ENCODE data around the gene PDE4D.
A peak's percentile ranks its signal among the peaks of the same experiment; 100 is the strongest.

PDE4D gene

DNA sequence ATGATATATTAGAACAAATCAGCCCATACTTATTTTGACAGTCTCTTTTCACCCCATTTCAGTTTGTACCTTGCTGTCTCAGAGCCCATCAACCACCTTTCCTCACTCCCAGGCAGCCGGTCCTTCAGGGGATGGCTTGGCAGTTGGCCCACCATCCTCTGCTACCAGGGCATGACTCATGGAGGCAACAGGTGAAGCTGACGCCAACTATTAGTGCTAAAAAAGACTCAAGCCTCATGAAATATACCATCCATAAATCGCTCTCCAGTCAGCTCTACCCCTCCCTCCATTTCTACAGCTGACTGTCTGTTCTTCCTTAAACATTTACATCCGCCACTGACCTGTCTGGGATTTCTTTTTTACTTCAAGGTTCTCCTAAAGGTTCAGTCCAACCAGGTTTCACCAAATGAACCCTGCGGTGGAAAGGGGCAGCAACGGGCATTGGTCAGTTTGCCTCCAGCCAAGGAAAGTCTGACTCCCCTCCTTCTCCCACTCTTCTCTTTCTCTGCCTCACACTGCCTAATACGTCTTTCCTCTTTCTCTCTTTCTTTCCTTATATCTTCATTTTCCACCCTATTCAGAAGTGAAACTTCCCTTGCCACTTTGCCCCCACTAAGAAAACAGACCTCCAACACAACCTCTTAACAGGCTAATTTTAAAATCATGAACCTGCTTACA is 871.5 kb downstream of the PDE4D start:
- intact Hi-C loops (cut with DNase I; ENCODE audit: low total_unique reads) = no loop called here
- no peak overlapping the region for H3K27ac ChIP-seq

GRCh38 chr5:59021286-59021673 is 872.2 kb downstream of the PDE4D start:
- TF ChIP-seq, protein P1, sequence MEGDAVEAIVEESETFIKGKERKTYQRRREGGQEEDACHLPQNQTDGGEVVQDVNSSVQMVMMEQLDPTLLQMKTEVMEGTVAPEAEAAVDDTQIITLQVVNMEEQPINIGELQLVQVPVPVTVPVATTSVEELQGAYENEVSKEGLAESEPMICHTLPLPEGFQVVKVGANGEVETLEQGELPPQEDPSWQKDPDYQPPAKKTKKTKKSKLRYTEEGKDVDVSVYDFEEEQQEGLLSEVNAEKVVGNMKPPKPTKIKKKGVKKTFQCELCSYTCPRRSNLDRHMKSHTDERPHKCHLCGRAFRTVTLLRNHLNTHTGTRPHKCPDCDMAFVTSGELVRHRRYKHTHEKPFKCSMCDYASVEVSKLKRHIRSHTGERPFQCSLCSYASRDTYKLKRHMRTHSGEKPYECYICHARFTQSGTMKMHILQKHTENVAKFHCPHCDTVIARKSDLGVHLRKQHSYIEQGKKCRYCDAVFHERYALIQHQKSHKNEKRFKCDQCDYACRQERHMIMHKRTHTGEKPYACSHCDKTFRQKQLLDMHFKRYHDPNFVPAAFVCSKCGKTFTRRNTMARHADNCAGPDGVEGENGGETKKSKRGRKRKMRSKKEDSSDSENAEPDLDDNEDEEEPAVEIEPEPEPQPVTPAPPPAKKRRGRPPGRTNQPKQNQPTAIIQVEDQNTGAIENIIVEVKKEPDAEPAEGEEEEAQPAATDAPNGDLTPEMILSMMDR (IDR thresholded peaks at IDR 0.05) = no peak
- Histone ChIP-seq H3K27me3 (no peaks in the 10 kb centered on the region), H3K36me3 (peaks cover 0 to 3% (median 0%) of the 10 kb centered on the region in 3 donors), H3K4me3 (no peak overlapping the region), H3K4me1 (peaks cover 0 to 23% (median 4%) of the 10 kb centered on the region in 4 donors), H3K9me3 (no peaks in the 10 kb centered on the region), H3K27ac (no peak overlapping the region)
- intact Hi-C loops (cut with DNase I; ENCODE audit: low total_unique reads) = no loop called here
- DNase-seq = no peak

More for the DNA sequence above, 871.5 kb downstream of the PDE4D start:
- no peaks in the 10 kb centered on the region for H3K27me3 ChIP-seq
- H3K9me3 ChIP-seq = no peaks in the 10 kb centered on the region
- peaks cover 0 to 30% (median 4%) of the 10 kb centered on the region in 4 donors for H3K4me1 ChIP-seq
- TF ChIP-seq, protein P1 (IDR thresholded peaks at IDR 0.05) = no peak
- H3K36me3 ChIP-seq = peaks cover 0 to 3% (median 0%) of the 10 kb centered on the region in 3 donors
- no peak overlapping the region for H3K4me3 ChIP-seq
- peak in 1 of 2 donors; percentile 76 for DNase-seq

DNA sequence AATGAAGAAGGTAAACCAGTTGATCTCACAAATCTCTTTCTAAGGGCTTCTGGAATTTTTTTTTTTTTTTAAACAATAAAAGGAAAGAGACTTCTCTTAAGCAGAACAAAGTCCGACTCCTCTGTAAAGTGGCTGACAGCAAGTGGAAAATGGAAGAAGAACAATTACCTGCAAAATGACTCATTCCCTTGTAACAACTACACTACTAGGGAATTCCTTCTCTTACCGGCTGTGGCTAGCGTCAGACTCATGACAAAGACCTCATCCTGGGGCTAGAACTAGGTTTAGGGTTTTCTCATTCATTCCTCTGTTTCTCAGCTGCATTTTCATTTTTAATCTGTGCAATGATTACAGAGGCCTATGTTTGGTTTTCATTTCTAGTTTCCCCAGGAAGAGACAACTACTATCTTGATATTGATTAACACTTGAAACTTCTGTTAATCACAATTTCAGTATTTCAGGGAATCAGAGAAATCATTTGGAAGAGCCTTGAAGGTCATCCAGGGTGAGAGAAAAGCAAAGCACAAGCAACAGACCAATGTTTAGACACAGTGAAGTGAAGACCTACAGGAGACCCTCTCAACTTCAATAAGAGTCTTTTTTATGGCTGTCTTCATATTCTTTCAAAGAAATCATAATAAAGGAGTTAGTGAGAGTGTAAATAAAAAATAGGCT is 872.8 kb downstream of the PDE4D start:
- Histone ChIP-seq H3K27me3 (no peaks in the 10 kb centered on the region), H3K9me3 (peaks cover 0 to 2% (median 0%) of the 10 kb centered on the region in 3 donors), H3K27ac (no peak overlapping the region), H3K4me3 (no peak overlapping the region), H3K4me1 (peaks cover 0 to 17% (median 2%) of the 10 kb centered on the region in 4 donors), H3K36me3 (peaks cover 0 to 3% (median 0%) of the 10 kb centered on the region in 3 donors)
- no peak for DNase-seq
- TF ChIP-seq, protein P1 (IDR thresholded peaks at IDR 0.05) = no peak
- intact Hi-C loops (cut with DNase I; ENCODE audit: low total_unique reads) = no loop called here

DNA sequence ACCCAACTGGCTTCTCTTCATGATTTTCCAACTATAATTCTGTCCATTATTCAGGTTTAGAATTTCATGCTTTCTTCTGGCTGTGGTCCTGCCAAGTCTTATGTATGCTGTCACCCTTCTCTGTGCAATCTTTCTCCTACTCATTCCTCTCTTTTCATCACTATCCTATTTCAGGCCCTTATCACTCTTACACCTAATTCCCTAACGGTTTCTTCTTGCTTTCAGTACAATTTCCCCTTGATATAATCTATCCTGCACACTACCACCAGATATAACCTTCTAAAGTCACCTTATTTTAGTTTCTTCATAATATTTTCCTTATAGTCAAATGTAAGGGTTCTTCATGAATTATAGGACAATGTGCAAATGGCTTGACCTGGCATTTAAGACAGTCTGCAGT is 874.4 kb downstream of the PDE4D start:
- Histone ChIP-seq H3K4me3 (no peak overlapping the region), H3K36me3 (peaks cover 0 to 3% (median 0%) of the 10 kb centered on the region in 3 donors), H3K9me3 (peaks cover 0 to 4% (median 0%) of the 10 kb centered on the region in 3 donors), H3K27me3 (no peaks in the 10 kb centered on the region), H3K27ac (no peak overlapping the region), H3K4me1 (peaks cover 0 to 11% (median 0%) of the 10 kb centered on the region in 4 donors)
- intact Hi-C loops (cut with DNase I; ENCODE audit: low total_unique reads) = no loop called here
- TF ChIP-seq, protein P1 (IDR thresholded peaks at IDR 0.05) = no peak
- no peak for DNase-seq

DNA sequence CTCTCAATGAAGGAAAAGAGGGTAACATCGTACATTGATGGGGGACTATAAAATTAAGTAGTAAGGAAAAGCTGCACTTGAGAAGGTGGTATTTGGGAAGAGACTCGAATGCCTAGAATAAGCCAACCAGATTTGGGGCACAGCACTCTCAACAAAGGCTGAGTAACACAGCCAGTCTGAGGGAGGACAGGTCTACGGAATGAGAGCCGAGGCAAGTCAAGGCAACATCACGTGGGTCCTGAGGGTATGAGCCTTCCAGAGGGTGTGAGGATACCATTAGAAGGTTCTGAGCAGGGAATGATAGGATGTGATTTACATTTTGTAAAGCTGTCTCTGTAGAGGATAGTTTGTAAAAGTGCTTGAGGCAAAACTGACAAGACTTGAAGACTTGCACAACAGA is 876.6 kb downstream of the PDE4D start:
- intact Hi-C loops (cut with DNase I; ENCODE audit: low total_unique reads) = no loop called here
- Histone ChIP-seq H3K4me1 (peaks cover 0 to 7% (median 0%) of the 10 kb centered on the region in 4 donors), H3K9me3 (peaks cover 0 to 4% (median 0%) of the 10 kb centered on the region in 3 donors), H3K4me3 (no peak overlapping the region), H3K27ac (no peak overlapping the region), H3K36me3 (peaks cover 0 to 3% (median 0%) of the 10 kb centered on the region in 3 donors), H3K27me3 (no peaks in the 10 kb centered on the region)
- no peak for DNase-seq
- TF ChIP-seq, protein P1 (IDR thresholded peaks at IDR 0.05) = no peak

All from tibial artery (tissue), 4 donors.